HL-60 (cell line): ENCODE data around the gene LAMA1.

ENCODE experiments used
- DNase-seq, 2 experiments: peaks; one replicate each; pipeline ENCODE4 v3.0.0-alpha.2; 2010 to 2020; ENCODE audit warnings: low read depth in 1 of 2, low spot score in 1 of 2
- H3K27ac ChIP-seq: fragments of 250-450 bp; sonication (Bioruptor Pico); replicated peaks from 2 replicates; pipeline ENCODE4 v1.5.1; 2020; ENCODE audit warnings: mild to moderate bottlenecking, moderate library complexity
- H3K27me3 ChIP-seq: fragments of 250-450 bp; sonication (Bioruptor Pico); 2 replicates; pipeline ENCODE4 v1.5.1; 2021; ENCODE audit warnings: mild to moderate bottlenecking, moderate library complexity; ENCODE audit not compliant: insufficient read depth, poor library complexity, severe bottlenecking
- H3K4me3 ChIP-seq: replicated peaks from 2 replicates; pipeline ENCODE4 v1.5.1; 2011; ENCODE audit warnings: mild to moderate bottlenecking, control low read depth, low read length; ENCODE audit not compliant: insufficient read depth
- GABPA ChIP-seq: IDR thresholded peaks from 2 replicates; pipeline ENCODE4 v1.6.1; 2012; ENCODE audit warnings: low read depth
- POLR2AphosphoS5 ChIP-seq: IDR thresholded peaks from 2 replicates; pipeline ENCODE4 v1.6.1; 2012; ENCODE audit warnings: low read depth
- SPI1 ChIP-seq: IDR thresholded peaks from 2 replicates; pipeline ENCODE4 v1.6.1; 2012; ENCODE audit warnings: low read depth, mild to moderate bottlenecking, borderline replicate concordance
- TF ChIP-seq, protein P1 (sequence below): IDR thresholded peaks from one replicate; pipeline ENCODE4 v1.5.1; 2011; ENCODE audit warnings: low read length, control low read depth, inconsistent platforms; ENCODE audit not compliant: insufficient read depth
- TF ChIP-seq, protein P2 (sequence below): IDR thresholded peaks from 2 replicates; pipeline ENCODE4 v1.6.1; 2012; ENCODE audit warnings: low read depth; ENCODE audit not compliant: insufficient replicate concordance

The LAMA1 gene

DNA sequence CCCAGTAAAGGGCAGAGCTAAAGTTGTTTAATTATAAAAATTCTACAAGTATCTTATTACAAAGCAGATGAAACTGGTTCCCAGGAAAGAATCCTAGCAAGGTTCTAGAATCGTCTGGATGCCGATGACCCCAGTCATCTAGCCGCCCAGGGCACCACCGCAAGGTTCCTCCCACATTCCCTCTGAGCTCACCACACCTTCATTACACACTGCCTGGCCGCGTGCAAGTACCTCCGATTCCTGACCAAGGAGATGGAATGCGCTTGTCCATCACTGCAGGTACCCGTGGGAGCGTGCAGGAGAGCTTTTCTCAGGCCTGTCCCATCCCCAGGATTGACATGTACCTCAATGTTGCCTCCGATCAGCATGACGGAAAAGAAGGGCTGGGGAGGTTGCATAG is 158.5 kb downstream of the LAMA1 start:
- Histone ChIP-seq H3K27ac (no peak overlapping the region), H3K27me3 (no peaks in the 10 kb centered on the region), H3K4me3 (no peak overlapping the region)
- DNase-seq, result no peak
- TF ChIP-seq GABPA (no peak), SPI1 (no peak), POLR2AphosphoS5 (no peak)
- TF ChIP-seq, protein P1, sequence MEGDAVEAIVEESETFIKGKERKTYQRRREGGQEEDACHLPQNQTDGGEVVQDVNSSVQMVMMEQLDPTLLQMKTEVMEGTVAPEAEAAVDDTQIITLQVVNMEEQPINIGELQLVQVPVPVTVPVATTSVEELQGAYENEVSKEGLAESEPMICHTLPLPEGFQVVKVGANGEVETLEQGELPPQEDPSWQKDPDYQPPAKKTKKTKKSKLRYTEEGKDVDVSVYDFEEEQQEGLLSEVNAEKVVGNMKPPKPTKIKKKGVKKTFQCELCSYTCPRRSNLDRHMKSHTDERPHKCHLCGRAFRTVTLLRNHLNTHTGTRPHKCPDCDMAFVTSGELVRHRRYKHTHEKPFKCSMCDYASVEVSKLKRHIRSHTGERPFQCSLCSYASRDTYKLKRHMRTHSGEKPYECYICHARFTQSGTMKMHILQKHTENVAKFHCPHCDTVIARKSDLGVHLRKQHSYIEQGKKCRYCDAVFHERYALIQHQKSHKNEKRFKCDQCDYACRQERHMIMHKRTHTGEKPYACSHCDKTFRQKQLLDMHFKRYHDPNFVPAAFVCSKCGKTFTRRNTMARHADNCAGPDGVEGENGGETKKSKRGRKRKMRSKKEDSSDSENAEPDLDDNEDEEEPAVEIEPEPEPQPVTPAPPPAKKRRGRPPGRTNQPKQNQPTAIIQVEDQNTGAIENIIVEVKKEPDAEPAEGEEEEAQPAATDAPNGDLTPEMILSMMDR, result no peak
- TF ChIP-seq, protein P2, sequence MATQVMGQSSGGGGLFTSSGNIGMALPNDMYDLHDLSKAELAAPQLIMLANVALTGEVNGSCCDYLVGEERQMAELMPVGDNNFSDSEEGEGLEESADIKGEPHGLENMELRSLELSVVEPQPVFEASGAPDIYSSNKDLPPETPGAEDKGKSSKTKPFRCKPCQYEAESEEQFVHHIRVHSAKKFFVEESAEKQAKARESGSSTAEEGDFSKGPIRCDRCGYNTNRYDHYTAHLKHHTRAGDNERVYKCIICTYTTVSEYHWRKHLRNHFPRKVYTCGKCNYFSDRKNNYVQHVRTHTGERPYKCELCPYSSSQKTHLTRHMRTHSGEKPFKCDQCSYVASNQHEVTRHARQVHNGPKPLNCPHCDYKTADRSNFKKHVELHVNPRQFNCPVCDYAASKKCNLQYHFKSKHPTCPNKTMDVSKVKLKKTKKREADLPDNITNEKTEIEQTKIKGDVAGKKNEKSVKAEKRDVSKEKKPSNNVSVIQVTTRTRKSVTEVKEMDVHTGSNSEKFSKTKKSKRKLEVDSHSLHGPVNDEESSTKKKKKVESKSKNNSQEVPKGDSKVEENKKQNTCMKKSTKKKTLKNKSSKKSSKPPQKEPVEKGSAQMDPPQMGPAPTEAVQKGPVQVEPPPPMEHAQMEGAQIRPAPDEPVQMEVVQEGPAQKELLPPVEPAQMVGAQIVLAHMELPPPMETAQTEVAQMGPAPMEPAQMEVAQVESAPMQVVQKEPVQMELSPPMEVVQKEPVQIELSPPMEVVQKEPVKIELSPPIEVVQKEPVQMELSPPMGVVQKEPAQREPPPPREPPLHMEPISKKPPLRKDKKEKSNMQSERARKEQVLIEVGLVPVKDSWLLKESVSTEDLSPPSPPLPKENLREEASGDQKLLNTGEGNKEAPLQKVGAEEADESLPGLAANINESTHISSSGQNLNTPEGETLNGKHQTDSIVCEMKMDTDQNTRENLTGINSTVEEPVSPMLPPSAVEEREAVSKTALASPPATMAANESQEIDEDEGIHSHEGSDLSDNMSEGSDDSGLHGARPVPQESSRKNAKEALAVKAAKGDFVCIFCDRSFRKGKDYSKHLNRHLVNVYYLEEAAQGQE, result no peak

DNA sequence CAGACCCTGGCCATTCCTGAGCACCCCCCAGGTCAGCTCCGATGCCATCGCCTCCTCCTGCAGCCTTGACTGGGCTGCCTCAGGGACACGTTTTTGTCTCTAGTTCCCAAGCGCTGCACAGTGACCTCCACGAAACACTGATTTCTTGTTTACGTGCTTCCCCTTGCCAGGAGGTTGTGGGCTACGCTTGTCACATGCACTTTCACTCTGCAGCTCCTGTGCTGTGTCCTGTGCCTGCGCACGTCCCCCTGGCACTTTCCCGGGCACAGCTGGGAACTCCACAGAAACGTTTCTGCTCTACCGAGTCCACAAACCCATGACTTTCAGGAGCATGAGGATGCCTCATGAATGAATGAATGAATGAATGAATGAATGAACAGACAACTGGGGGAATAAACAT is 160.6 kb downstream of the LAMA1 start:
- TF ChIP-seq, protein P2, result no peak
- TF ChIP-seq, protein P1, result no peak
- TF ChIP-seq POLR2AphosphoS5, result no peak
- Histone ChIP-seq H3K27me3 (no peaks in the 10 kb centered on the region), H3K27ac (no peak overlapping the region), H3K4me3 (no peak overlapping the region)
- no peak for DNase-seq

DNA sequence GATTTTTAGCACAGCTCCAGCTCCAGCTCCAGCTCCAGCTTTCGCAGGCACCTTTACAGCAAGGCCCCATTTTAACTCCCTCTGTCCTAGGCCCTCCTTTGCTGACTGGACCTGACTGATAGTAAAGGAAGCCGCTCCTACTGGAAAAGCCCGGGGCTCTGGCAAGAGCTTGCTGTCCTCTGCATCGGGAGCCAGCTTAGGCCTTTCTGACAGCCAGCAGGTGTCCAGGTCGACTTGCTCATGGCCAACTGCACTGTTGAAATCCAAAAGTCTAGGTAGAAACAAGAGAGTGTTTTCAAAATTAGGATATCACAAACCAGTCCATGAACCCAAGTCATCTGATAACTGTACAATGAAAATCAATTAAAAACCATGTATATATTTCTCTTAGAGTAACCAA is 161.1 kb downstream of the LAMA1 start:
- H3K27me3 ChIP-seq, result no peaks in the 10 kb centered on the region
- TF ChIP-seq SPI1 (no peak), POLR2AphosphoS5 (no peak), GABPA (no peak)
- TF ChIP-seq, protein P2, result no peak
- TF ChIP-seq, protein P1, result no peak
- H3K27ac ChIP-seq, result no peak overlapping the region
- DNase-seq, result no peak
- H3K4me3 ChIP-seq, result no peak overlapping the region
